GM19438 (cell line): ENCODE data around the gene SARDH.

Source experiments
- ATAC-seq: cut with Tn5 transposase; IDR thresholded peaks from one replicate; pipeline ENCODE4 v1.9.1; 2021; ENCODE audit warnings: low read depth; ENCODE audit not compliant: unreplicated experiment

Gene SARDH

DNA sequence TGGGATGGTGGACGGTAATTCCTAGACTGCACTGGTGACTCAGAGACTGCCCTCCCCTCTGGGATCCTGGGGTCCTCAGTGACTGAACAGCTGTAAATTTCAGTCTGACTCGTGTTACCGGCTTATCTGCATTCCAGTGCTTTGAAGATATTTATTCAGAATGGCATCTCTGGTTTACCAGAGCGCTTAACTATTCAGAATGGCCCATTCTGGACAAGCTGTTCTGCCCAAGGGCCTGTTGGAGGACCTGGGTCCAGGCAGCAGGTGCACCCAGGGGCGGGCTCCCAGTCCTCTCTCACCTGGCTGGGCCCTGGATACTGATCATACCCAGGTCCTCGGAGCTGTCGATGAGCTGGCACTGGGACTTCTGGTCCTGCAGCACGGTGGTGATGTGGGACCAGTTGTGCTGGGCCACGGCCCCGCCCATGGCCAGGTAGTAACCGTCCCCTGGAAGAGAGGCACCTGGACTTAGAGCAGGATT is 48.0 kb downstream of the SARDH start:
- no peak for ATAC-seq

DNA sequence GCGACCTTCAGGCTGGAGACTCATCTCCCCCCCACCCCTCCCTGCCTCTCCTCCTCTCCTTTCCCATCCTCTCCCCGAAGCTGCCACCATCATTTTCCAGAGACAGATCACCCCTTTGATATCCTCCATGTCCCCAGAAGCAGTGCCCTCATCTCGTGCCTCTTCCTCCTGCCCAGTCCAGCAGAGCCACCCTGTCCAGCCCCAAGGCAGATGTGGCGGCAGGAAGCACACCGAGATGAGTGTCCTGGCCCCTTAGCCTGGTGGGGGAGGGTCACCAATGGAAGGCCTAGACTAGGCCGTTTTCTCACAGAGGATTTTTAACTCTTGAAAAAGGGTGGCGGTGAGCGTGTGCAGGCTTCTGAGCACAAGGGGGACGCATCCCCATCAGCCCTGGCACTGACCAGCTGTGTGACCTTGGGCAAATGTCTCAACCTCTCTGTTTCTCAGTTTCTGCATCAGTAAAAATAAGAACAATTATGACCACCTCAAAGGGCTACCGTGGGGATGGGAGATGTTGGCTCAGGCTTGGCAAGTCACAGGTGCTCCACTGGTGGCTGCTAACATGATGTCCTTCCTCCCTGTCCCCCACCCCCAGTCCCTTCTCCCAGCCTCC is 48.9 kb downstream of the SARDH start:
- no peak for ATAC-seq

DNA sequence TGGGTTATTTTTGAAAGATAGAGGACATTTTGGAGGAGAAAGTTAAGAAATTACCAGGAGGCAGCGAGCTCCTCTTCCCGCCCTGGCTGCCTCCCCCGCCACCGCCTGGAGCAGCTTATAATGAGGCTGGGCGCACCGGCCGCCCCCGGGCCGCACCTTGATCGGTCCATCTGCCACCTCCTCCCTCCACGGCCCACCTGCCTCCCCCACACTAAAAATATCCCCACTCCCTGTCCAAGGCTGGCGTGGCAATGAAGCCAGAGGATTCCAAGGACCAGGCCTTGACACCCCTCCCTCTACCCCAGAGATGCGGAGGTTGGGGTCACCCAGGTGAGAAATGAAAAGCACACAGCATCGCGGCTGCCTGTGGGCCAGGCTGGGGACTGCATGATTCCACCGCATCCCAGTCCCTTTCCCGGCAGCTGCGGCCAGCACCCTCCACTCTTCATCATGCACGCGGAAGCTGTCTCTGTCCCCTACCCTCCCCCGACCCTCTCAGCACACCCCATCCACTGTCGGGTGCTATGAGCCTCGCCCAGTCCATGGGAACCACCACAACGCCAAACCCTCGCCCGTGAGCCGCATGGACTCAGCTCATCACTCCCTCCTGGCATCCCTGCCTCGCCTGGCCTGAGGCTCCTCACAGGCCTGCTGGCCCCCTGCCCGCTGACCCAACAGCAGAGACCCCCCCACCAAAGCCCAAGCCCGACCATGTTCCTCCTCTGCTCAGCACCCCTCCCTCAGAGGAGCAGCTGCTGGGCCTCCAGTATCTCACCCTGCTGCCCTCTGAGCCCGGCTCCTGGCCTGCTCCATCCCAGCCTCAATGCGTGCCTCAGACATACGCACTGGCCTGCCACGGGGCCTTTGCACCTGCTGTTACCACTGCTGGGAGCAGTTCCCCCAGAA is 50.0 kb downstream of the SARDH start:
- ATAC-seq: no peak

DNA sequence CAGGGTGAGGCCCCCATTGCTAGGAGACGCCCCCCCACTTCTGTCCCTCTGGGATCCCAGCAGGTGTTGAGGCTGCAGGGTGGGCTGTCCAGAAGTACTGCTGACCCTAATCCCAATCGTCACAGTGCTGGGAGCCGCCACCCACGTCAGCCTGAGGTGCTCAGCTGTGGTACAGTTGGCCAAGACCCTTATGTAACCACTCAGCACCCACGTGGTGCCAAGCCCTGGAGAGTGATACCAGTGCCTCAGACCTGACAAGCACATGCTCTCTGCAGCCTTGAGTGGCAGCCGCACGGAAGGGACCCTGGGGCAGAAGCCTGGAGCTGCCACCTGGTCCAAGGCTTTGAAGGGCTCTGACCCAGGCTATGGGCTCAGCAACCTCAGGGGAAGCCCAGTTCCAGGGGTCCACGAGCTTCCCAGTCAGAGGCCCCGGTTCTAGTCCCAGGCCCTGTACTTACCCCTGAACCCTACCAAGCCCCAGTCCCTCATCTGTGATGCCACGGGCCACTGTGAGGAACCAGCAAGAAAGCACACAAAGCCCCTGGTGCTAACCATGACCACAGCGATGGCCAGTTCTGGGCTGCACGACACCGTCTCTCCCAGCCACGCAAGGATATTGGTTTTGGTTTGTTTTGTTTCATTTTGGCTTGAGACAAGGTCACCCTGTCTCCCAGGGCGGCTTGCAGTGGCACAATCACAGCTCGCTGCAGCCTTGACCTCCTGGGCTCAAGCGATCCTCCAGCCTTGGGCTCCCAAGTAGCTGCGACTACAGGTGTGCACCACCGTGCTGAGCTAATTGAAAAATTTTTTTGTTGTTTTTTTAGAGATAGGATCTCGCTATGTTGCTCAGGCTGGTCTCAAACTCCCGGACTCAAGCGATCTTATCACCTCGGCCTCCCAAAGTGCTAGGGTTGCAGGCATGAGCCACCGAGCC is 51.2 kb downstream of the SARDH start:
- ATAC-seq: no peak

- no peak for ATAC-seq
These were observed 52.2 kb downstream of the SARDH start for GRCh38 chr9:133685653-133686609.

DNA sequence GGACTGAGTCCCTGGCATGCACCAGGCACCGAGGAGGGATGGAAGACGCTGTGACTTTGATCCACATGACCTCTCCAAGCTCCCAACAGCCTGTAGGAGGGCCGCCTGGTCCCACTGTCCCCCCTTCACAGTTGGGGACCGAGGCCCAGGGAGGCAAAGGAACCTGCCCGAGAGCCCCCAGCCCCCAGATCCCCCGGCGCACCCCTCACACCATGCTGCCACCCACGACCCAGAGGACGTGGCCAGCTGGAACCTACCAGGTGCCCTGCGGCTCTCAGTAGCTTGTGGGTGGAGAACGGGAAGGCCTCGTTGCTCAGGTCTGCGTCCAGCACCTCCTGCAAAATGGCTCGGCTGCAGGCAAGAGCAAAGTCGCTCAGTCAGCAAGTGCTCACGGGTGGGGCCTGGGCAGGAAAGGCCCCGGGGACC is 53.2 kb downstream of the SARDH start:
- ATAC-seq: no peak

GRCh38 chr9:133684121-133684935 is 53.8 kb downstream of the SARDH start:
- no peak for ATAC-seq

- ATAC-seq: no peak
These were observed 54.5 kb downstream of the SARDH start for GRCh38 chr9:133683586-133684120.

DNA sequence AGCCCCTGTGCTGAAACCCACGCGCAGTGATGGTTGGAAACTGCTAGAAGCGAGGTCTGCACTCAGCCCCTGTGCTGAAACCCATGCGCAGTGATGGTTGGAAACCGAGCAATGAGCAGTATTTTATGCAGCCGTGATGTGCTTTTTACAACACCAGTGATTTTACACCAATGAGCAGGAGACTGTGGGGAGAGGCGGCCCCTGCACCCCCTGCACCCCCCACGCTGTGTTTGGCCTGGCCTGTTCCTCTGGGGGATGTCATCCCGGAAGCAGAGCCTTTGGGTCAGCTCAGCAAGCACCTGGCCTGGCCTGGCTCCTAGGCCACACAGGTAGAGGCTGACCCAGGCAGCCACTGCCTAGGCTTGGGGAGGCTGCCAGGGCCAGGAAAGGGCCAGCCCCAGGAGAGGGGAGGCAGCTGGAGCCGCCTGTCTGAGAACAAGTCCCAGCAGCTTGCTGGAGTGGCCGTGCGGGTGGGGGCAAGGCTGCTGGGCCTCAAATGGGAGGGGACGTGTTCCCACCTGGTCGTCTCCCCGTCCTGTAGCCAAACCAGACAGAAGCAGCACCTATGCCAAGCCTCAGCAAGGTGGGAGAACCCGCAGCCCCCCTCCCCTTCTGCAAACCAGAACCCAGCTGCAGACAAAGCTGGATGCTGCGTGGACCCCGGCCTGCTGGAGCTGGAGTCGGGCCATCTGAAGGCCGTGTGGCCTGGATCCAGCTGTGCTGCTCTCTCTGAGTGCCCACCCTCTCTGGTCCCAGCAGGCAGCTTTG is 55.1 kb downstream of the SARDH start:
- ATAC-seq: no peak

DNA sequence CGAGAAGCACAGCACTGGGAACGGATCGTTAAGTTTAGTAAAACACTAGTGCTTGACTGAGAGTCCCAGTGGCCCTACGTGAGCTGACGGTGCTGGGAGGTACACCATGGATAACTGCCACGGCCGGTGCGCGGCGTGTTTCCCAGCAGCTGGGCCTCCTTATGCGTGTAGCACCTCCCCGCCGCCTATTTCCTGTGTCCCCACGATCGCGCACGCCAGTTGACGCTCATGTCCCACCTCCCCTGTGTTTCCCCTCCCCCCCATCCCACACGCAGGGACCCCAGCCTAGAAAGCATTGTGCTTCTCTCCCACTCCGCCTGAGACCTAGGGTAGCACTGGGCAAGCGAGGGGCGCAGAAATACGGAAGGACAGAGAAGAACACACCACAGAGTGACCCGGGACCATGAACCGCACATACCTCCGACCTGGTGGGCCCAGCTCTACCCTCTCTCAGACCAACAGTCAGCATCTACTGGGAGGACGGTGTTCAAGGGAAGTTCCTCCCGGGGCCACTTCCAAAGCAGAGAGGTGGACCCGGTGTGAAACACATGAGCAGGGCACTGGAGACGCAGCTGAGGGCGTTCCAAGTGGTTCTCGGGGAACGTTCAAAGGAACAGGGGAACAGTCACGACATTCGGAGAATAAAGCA is 56.4 kb downstream of the SARDH start:
- no peak for ATAC-seq

DNA sequence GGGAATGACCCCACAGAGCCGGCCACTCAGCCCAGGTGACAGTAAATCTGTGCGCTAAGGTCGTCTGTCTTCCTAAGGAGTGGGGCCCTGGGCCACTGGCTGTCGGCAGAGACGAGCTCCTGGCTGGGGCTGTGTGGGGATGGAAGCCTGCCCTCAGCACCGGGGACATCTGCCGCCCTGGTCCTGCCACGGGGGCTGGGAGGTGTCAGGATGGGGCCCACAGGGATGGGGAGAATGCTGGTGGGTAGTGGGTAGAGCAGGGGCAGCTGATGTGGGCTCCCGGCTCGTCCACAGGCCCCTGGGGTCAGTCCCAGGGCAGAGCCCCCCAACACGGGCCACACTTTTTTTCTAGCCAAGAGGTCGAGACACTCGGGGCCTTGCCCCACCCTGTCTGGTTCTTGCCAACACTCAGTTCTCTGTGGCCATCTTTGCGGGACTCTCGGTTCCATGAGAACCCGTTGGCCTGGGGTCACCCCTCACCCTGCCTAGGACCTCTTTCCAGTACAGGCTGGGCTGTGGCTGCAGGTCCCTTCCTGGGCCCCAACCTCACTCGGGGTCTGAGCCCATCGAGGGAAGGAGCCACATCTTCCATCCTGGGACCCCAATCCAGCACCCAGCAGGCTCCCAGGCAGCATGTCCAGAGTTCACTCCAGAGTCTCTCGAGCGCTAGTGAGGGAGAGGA is 57.0 kb downstream of the SARDH start:
- ATAC-seq: no peak

- ATAC-seq: no peak
These were observed 57.7 kb downstream of the SARDH start for GRCh38 chr9:133680250-133680975.

- no peak for ATAC-seq
These were observed 58.6 kb downstream of the SARDH start for GRCh38 chr9:133679466-133680061.

DNA sequence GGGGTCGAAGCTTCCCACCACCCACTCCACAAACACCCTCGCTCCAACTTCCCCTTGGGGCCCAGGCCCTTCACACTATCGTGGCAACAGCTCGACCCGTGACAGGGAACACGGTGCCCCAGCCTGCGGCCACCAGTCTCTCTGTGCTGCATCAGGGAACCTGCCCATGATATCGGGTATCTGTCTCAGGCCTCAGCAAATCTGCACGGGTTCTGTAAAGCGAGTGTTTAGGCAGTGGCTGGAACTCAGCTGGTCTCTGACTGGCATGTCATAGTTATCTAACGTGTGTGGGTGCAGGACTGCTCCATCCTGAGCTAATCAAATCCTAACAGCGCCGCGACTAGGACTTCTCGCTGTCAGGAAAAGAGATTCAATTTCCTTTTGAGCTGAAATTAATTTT is 59.1 kb downstream of the SARDH start:
- no peak for ATAC-seq

DNA sequence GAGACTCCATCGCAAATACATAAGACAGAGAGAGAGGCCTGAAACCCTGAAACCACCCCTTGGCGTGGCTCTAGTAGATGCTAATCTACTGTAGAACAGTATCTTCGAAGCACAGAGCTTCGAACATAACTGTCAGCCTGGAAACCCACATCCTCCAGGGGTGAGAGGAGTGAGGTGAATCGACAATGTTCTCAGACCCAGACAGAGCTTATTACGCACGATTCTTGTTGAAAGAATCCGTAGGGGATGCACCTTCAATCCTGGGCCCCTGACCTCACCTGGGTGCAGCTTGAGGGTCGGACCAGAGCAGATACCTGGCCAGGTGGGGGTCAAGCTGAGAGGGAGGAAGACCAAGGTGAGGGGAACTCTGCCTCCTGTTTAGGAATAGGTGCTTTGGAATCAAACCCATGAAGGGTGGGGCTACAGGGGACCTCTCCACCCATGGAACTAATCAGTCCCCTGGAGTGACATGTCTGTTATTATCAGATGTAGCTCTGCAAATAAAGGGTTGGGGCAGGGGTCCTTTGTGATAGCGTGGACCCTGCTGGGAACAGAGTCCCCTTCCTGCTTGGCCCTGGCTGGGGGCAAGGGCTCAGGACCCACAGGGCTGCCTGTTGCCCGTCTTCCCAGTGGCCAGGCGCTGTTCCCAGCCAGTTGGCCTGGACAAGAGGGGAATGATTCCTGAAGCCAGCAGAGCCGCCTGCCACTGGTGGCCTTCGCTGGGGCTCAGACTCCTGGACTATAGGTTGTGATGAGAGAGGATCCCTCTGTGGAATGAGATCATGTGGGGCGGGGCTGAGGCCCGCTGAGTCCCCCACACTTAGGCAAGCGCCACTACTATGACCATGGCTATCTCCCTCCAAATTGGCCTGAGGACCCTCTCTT is 60.8 kb downstream of the SARDH start:
- ATAC-seq: no peak
